NB4 (cell line): ENCODE results near the gene CHCT1.
"Not testable (repeated sequence)": the region's sequence is repeated elsewhere in the genome, so short reads cannot be mapped to it uniquely, and the experiment has no call there.

Experiments used
- DNase-seq: peaks from one replicate; pipeline ENCODE4 v3.0.0; 2010; ENCODE audit warnings: low read depth
- H3K4me3 ChIP-seq: one replicate; pipeline ENCODE4 v1.5.1; 2011; ENCODE audit warnings: mild to moderate bottlenecking, low read depth, low read length, moderate library complexity
- CTCF ChIP-seq: IDR thresholded peaks from one replicate; pipeline ENCODE4 v1.5.1; 2012; ENCODE audit warnings: low read depth, low read length
- MAX ChIP-seq: IDR thresholded peaks from 2 replicates; pipeline ENCODE4 v1.6.1; 2011; ENCODE audit warnings: low read depth, low read length
- MYC ChIP-seq: IDR thresholded peaks from 2 replicates; pipeline ENCODE4 v1.6.1; 2011; ENCODE audit warnings: low read depth, low read length
- POLR2A ChIP-seq: IDR thresholded peaks from 2 replicates; pipeline ENCODE4 v1.6.1; 2011; ENCODE audit warnings: mild to moderate bottlenecking; ENCODE audit not compliant: insufficient read length; ENCODE audit errors: extremely low read depth

Gene CHCT1

GRCh38 chr17:60410001-60410400 lies 12.3 kb upstream of the CHCT1 start:
- no peak for DNase-seq
- TF ChIP-seq CTCF (no peak), MAX (no peak), MYC (no peak)
- no peak overlapping the region for H3K4me3 ChIP-seq

- H3K4me3 ChIP-seq = no peak overlapping the region
- TF ChIP-seq CTCF (no peak), MYC (no peak), POLR2A (no peak), MAX (no peak)
- no peak for DNase-seq
Measured at GRCh38 chr17:60412701-60413100, 9.6 kb upstream of the CHCT1 start.

- TF ChIP-seq MYC (no peak), POLR2A (no peak), MAX (no peak), CTCF (no peak)
- no peak for DNase-seq
- no peak overlapping the region for H3K4me3 ChIP-seq
Measured at GRCh38 chr17:60415146-60415545, 7.1 kb upstream of the CHCT1 start.

- TF ChIP-seq MAX (no peak), POLR2A (no peak), CTCF (no peak), MYC (no peak)
- DNase-seq = no peak
- H3K4me3 ChIP-seq = no peak overlapping the region
Measured at GRCh38 chr17:60416368-60416925, 5.8 kb upstream of the CHCT1 start.

GRCh38 chr17:60419003-60419402 lies 3.3 kb upstream of the CHCT1 start:
- not testable (repeated sequence) for DNase-seq, H3K4me3 ChIP-seq

- DNase-seq, H3K4me3 ChIP-seq: not testable (repeated sequence)
Measured at GRCh38 chr17:60419875-60420274, 2.4 kb upstream of the CHCT1 start.

- H3K4me3 ChIP-seq = peak overlapping the region; percentile 49
- peak; percentile 87 for DNase-seq
- peak; percentile 65 for TF ChIP-seq CTCF
- TF ChIP-seq MAX = no peak
- TF ChIP-seq POLR2A = no peak
- no peak for TF ChIP-seq MYC
Measured at GRCh38 chr17:60421273-60422161, 772 bp upstream of the CHCT1 start.
